AG09319 (cell line): Measurements from ENCODE around the gene CDON.

Experiments used
- DNase-seq: peaks from one replicate; pipeline ENCODE4 v3.0.0-alpha.2; 2010; ENCODE audit warnings: low read depth; ENCODE audit errors: extremely low read depth
- CTCF ChIP-seq: IDR thresholded peaks from 2 replicates; pipeline ENCODE4 v1.5.1; 2011; ENCODE audit warnings: low read depth, mild to moderate bottlenecking, inconsistent platforms, low read length, moderate library complexity

Gene CDON

DNA sequence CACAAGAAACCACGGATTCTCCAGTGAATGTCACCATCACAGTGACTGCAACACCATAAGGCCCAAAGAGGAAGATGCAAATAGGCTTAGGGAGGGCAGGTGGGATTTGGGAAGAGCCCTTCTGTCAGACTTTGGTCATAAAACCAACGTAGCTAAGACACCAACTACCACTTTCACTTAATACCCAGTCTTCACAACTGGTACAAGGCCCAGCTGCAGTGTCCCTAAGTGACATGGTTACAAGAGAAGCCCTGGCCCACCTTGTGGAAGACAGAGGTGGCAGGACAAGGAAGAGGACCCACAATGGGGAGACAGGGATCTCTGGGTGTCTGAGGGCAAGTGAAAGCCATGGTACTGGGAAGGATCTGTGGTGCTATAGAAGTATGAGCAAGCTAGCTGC lies 106.8 kb downstream of the CDON start:
- TF ChIP-seq CTCF, result no peak
- DNase-seq, result no peak

GRCh38 chr11:125954945-125955640 lies 107.6 kb downstream of the CDON start:
- DNase-seq, result no peak
- TF ChIP-seq CTCF, result no peak

GRCh38 chr11:125954123-125954944 lies 108.3 kb downstream of the CDON start:
- DNase-seq, result no peak

GRCh38 chr11:125953401-125953935 lies 109.2 kb downstream of the CDON start:
- DNase-seq, result no peak
- no peak for TF ChIP-seq CTCF

More at GRCh38 chr11:125954123-125954944, 108.3 kb downstream of the CDON start:
- TF ChIP-seq CTCF, result no peak

GRCh38 chr11:125952973-125953372 lies 109.7 kb downstream of the CDON start:
- DNase-seq, result no peak
- TF ChIP-seq CTCF, result no peak

- TF ChIP-seq CTCF, result no peak
- no peak for DNase-seq
These were observed 110.1 kb downstream of the CDON start for GRCh38 chr11:125952559-125952958.

DNA sequence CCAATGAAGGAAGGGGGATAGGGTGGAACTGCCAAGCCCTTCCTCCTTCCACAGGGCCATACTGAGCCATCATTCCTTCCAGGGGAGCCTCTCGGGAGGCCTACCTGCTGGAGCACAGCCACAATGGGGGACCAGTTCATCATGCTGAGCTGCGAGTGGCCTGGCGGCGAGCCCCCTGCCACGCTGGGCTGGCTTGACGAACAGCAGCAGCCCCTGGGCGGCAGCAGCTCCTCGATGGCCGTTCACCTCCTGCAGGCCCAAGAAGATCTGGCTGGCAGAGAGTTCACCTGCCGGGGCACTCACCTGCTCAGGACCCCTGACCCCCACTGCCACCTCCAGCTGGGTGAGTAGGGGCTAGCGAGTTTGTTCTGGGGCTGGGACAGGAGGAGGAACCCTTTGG lies 110.9 kb downstream of the CDON start:
- DNase-seq, result no peak
- no peak for TF ChIP-seq CTCF
